ENCODE data around the gene RPUSD1. TPM values are rescaled to one million over a fixed set of nuclear protein-coding genes. Genes with fewer than 3 reads are reported as not detected.

RPUSD1 gene
- total and polyA plus RNA-seq, 4 donors = 8.2 to 25.6 (median 23.5) TPM

DNA sequence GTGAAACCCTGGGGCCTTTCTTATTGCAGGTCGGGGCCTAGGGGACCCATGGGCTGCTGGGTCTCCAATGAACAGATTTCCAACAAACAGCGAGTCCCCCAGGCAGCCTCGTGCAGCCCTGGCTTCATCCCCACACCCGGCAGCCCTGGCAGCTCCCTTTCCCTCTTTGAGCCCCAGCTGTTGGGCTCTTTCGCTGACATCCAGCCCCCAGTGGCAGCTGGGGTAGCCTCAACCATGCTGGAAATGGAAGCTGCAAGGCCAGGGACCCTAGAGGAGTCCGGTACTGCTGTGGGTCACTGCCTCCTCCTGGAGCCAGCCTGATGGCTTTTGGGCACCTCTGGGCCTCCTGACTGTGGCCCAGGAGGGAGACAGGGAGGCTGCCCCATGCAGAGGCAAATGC, 5.9 kb downstream of the RPUSD1 start:
- Histone ChIP-seq H3K27me3 (ENCODE audit: control insufficient read depth in 3 of 3, insufficient read depth in 3 of 3, low read length in 2 of 3) (peaks cover 0 to 5% (median 0%) of the 10 kb centered on the region in 3 donors), H3K27ac (ENCODE audit: low read depth in 1 of 2, low read length in 1 of 2) (no peak overlapping the region), H3K9ac (ENCODE audit: insufficient read depth in 1 of 2, low read length in 2 of 2) (no peak overlapping the region), H3K36me3 (ENCODE audit: control insufficient read depth in 4 of 4, insufficient read depth in 4 of 4, low read length in 4 of 4) (peaks cover 0 to 8% (median 2%) of the 10 kb centered on the region in 4 donors), H3K4me1 (ENCODE audit: control insufficient read depth in 5 of 5, insufficient read depth in 5 of 5, low read length in 5 of 5) (peaks cover 0 to 9% (median 4%) of the 10 kb centered on the region in 5 donors), H3K9me3 (ENCODE audit: control insufficient read depth in 4 of 4, insufficient read depth in 3 of 4, low read length in 3 of 4) (peaks cover 0 to 2% (median 0%) of the 10 kb centered on the region in 4 donors), H3K4me3 (no peak overlapping the region)
- DNase-seq (no peak), ATAC-seq (ENCODE audit: insufficient read depth, low FRiP score) (no peak)
- TF ChIP-seq, protein P1, sequence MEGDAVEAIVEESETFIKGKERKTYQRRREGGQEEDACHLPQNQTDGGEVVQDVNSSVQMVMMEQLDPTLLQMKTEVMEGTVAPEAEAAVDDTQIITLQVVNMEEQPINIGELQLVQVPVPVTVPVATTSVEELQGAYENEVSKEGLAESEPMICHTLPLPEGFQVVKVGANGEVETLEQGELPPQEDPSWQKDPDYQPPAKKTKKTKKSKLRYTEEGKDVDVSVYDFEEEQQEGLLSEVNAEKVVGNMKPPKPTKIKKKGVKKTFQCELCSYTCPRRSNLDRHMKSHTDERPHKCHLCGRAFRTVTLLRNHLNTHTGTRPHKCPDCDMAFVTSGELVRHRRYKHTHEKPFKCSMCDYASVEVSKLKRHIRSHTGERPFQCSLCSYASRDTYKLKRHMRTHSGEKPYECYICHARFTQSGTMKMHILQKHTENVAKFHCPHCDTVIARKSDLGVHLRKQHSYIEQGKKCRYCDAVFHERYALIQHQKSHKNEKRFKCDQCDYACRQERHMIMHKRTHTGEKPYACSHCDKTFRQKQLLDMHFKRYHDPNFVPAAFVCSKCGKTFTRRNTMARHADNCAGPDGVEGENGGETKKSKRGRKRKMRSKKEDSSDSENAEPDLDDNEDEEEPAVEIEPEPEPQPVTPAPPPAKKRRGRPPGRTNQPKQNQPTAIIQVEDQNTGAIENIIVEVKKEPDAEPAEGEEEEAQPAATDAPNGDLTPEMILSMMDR (IDR thresholded peaks at IDR 0.05; ENCODE audit: control extremely low read depth, extremely low read depth) = no peak
- WGBS, 2 donors = 64 to 80% methylated on average over 6 of the region's 6 CpGs

DNA sequence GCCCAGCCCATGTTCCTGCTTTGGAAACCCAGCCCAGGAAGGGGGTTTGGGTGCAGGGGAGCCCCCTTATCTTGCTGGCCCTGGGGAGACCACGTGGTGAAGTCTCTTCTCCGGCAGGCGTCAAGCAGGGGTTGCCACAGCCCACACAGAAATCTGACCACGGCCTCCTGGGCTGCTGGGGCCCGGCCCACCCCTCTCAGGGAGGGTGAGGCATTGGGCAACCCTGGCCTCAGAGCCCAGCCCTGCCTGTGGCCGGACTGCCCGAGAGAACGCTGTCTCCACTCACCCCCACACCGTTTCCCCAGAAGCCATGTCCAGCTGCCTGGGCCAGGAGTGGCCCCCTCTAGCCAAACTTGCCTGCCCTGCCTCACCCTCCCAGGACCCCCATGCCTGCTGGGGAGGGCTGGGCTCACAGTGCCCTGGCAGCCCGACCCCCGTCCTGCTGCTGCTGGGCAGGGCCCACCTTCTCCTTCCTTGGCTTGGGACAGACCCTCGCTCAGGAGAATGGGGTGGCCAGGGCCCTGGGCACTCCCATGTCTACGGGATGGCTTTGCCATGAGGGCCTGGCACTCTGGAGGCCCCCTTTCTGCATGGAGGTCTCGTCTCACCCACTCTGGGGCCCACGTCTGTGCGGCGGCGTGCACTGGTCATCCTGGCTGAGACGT, 6.7 kb downstream of the RPUSD1 start:
- no peak overlapping the region for H3K27ac ChIP-seq (ENCODE audit: low read depth in 1 of 2, low read length in 1 of 2)
- TF ChIP-seq, protein P1 (IDR thresholded peaks at IDR 0.05; ENCODE audit: control extremely low read depth, extremely low read depth) = no peak
- ATAC-seq (ENCODE audit: insufficient read depth, low FRiP score) (no peak), DNase-seq (no peak)
- H3K36me3 ChIP-seq (ENCODE audit: control insufficient read depth in 4 of 4, insufficient read depth in 4 of 4, low read length in 4 of 4) = peaks cover 0 to 8% (median 1%) of the 10 kb centered on the region in 4 donors
- peaks cover 0 to 5% (median 0%) of the 10 kb centered on the region in 3 donors for H3K27me3 ChIP-seq (ENCODE audit: control insufficient read depth in 3 of 3, insufficient read depth in 3 of 3, low read length in 2 of 3)
- 61 to 68% methylated on average over 12 to 19 of the region's 19 CpGs for WGBS, 2 donors
- no peak overlapping the region for H3K9ac ChIP-seq (ENCODE audit: insufficient read depth in 1 of 2, low read length in 2 of 2)
- peaks cover 0 to 2% (median 0%) of the 10 kb centered on the region in 4 donors for H3K9me3 ChIP-seq (ENCODE audit: control insufficient read depth in 4 of 4, insufficient read depth in 3 of 4, low read length in 3 of 4)
- no peak overlapping the region for H3K4me3 ChIP-seq
- H3K4me1 ChIP-seq (ENCODE audit: control insufficient read depth in 5 of 5, insufficient read depth in 5 of 5, low read length in 5 of 5) = peaks cover 0 to 5% (median 0%) of the 10 kb centered on the region in 5 donors

DNA sequence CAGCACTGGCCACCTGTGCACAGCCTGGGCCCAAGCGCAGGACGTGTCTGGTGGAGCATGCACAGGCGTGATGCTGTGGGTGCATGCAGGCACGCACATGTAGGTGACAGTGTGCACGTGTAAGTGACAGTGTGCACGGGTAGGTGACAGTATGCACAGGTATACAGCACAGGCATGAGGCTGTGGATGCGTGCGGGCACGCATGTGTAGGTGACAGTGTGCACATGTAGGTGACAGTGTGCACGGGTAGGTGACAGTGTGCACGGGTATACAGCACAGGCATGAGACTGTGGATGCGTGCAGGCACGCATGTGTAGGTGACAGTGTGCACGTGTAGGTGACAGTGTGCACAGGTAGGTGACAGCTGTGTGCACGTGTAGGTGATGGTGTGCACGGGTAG, 7.9 kb downstream of the RPUSD1 start:
- TF ChIP-seq, protein P1 (IDR thresholded peaks at IDR 0.05; ENCODE audit: control extremely low read depth, extremely low read depth) = no peak
- no peak for ATAC-seq (ENCODE audit: insufficient read depth, low FRiP score)
- H3K27ac ChIP-seq (ENCODE audit: low read depth in 1 of 2, low read length in 1 of 2) = no peak overlapping the region
- 86 to 93% methylated on average over 16 of the region's 16 CpGs for WGBS, 2 donors
- no peak for DNase-seq
- H3K4me1 ChIP-seq (ENCODE audit: control insufficient read depth in 5 of 5, insufficient read depth in 5 of 5, low read length in 5 of 5) = peaks cover 0 to 5% (median 0%) of the 10 kb centered on the region in 5 donors
- H3K4me3 ChIP-seq = no peak overlapping the region
- H3K36me3 ChIP-seq (ENCODE audit: control insufficient read depth in 4 of 4, insufficient read depth in 4 of 4, low read length in 4 of 4) = peaks cover 0 to 2% (median 0%) of the 10 kb centered on the region in 4 donors
- H3K27me3 ChIP-seq (ENCODE audit: control insufficient read depth in 3 of 3, insufficient read depth in 3 of 3, low read length in 2 of 3) = peaks cover 0 to 5% (median 0%) of the 10 kb centered on the region in 3 donors
- H3K9me3 ChIP-seq (ENCODE audit: control insufficient read depth in 4 of 4, insufficient read depth in 3 of 4, low read length in 3 of 4) = peaks cover 0 to 2% (median 0%) of the 10 kb centered on the region in 4 donors
- no peak overlapping the region for H3K9ac ChIP-seq (ENCODE audit: insufficient read depth in 1 of 2, low read length in 2 of 2)

Data from lung (tissue), 12 donors.